ENCODE results near the gene CMTR2.

GRCh38 chr16:71295950-71296349 lies 6.7 kb upstream of the CMTR2 start:
- no peak for TF ChIP-seq CTCF (IDR thresholded peaks at IDR 0.05)
- TF ChIP-seq POLR2A (IDR thresholded peaks at IDR 0.05): no peak

Measured in testis (tissue), 2 donors.